ENCODE results near the gene MBD2.
A peak's percentile ranks its signal among the peaks of the same experiment; 100 is the strongest.
"Not testable (repeated sequence)": the region's sequence is repeated elsewhere in the genome, so short reads cannot be mapped to it uniquely, and the experiment has no call there.

Gene MBD2

DNA sequence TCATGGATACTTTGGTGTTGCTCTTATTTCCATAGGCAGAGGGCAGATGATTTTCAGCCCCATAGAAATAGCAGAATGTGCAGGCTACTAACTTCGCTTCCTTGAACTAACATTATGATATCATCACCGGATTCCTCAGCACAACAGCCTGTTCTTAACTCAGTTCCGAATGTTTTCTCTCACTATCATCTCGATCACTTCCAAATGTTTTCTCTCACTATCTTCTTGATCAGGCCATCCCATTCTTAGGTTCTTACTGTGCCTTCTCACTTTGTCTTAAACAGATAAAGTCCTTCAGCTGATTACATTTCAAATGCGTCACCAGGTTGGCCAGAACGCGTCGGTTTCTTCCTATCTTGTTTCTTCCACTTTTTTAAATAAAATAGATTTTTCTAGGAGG lies 11.4 kb upstream of the MBD2 start:
- DNase-seq: no peak

GRCh38 chr18:54233747-54234146 lies 9.3 kb upstream of the MBD2 start:
- DNase-seq: no peak

- DNase-seq: no peak
Observed at GRCh38 chr18:54233228-54233625, 8.8 kb upstream of the MBD2 start.

DNA sequence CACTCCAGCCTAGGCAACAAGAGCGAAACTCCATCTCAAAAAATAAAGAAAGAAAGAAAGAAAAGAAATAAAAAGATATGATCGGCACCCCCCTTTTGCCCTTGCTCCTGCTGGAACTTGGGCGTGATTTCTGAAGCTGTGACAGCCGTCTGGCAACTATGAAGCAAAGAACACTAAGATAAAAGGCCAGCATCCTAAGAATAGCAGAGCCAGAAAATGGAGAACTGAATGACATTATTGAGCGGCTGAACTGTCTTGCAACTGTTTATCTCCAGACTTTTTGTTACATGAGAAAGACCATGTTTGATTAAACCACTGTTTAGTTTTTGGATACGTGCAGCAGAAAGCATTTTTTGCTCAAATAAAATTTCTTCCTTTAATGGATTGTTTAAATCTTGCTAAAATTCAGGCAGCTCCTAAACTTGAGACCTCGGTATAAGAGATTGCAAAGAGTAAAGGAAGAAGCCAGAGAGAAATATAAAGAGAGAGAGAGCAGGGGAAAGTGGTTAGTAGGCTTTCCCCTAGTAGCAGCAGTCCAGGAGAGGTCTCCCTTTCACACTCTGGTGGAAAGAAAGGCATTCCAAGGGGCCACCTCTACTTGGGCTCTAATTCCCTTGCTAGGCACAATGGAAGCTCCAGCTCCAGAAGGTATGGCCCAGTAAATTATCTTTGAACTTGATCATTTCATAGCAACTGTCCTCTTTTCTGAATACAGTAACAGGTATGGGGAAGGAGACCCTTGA lies 8.2 kb upstream of the MBD2 start:
- DNase-seq: no peak

DNA sequence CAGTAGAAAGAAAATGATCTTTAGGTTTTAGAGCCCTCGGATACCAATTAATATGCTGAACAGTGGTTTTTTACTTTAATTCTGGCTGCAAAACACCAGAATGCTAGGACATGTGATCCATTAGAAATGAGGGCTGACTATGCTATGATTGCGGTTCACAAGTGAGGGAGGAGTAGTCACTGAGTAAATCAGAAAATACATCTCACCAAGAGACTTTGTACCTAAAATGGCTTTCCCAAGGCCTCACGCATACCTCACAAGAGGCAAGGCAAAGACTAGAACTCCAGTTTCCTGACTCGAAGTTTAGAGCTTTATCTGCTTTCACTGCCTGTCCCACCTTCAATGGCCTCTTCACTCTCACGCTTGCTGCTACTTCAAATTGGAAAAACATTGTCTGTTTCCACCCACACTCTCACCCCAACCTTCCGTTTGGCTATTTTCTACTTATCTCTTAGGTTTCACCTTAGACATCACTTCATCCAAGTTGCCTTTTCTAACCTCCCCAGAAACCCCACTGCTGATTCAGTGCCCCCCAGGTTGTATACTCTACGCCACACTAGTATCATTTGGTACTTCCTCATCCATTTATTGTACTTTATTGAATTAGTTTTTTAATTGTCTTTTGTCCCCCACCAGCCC lies 5.1 kb upstream of the MBD2 start:
- no peak for DNase-seq

DNA sequence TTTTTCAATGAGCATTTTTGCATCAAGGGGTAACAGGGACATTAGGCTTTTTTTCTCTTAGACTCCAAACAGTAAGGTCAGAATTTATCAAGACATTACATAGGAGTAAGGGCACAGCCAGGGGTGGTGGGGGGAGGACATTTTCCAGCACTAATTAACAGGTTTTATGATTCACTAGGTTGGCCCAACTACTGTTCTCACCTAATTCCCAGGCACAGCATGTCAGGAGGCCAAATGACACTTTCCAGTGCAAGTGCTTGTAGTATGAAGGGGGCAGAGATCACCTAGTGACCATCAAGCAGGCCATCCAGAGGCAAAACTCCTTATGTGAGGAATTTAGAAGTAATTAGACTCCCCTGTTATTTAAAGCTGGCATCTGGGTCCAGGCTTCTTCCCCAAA lies 3.9 kb upstream of the MBD2 start:
- DNase-seq: no peak

GRCh38 chr18:54223568-54224241 lies 764 bp downstream of the MBD2 start:
- DNase-seq: peak; percentile 16

GRCh38 chr18:54222922-54223567 lies 1.4 kb downstream of the MBD2 start:
- DNase-seq: no peak

DNA sequence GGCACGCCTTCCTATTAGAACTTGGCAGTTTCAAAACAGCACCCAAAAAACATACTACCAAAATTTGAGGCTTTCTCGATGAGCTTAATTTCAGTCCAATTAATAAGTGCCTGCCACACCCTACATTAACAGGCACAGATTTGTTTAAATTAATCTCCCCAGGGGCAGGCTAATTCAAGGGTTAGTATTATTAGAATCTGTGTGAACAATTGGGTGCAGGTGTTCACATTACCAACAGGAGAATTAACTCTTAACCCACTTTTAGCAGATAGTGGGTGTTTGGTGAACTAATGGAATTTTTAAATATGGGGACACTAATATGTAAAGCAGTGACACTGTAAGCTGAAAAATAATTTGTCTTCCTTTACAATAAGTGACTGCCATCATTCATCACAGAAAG lies 4.1 kb downstream of the MBD2 start:
- DNase-seq: no peak

DNA sequence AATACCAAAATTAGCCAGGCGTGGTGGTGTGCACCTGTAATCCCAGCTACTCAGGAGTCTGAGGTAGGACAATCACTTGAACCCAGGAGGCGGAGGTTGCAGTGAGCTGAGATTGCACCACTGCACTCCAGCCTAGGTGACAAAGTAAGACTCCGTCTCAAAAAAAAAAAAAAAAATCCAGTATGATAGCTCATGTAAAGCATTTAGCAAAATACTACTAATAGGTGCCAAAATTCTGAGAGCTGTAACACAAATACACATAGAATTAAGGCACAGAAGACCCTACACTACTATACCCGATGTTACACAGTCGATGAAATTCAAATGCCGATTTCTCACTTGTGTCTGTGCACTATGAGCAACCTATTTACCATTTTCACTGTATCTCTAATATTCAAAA lies 5.7 kb downstream of the MBD2 start:
- not testable (repeated sequence) for DNase-seq

GRCh38 chr18:54218299-54218698 lies 6.2 kb downstream of the MBD2 start:
- no peak for DNase-seq

- no peak for DNase-seq
Observed at GRCh38 chr18:54217624-54218023, 6.8 kb downstream of the MBD2 start.

GRCh38 chr18:54215069-54215468 lies 9.4 kb downstream of the MBD2 start:
- no peak for DNase-seq

- DNase-seq: no peak
Observed at GRCh38 chr18:54210463-54210862, 14.0 kb downstream of the MBD2 start.

DNA sequence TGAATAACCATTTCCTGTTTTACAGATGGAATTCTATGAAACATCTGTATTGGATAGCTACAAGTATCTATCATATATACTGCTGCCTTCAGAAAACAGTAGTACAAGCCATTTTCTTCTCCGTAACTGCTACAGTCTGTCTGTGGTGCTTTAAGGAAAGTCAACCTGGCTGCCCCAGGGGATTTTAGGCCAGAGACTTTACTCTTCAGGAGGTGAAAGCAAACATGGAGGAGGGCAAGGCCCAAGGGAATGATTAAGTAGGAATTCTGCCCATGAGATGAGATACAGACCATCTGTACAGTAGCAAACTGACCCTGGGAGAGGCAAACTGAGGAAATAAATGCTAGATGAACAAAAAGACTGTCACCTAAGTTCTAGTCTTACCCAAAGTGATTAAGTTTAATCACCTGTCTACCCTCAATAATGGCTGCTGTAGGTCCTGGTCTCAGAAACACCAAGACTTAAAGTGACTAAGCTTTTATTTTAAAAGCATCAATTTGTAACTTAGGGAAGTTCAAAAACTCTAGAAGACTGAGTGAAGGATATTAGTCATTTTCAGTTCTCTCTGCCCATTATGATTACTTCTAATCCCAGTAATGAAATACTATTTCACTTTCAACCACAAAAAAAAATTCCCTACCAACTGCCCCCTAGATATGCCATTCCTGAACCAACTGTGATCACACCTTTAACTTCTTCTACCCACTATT lies 14.8 kb downstream of the MBD2 start:
- no peak for DNase-seq

- DNase-seq: no peak
Observed at GRCh38 chr18:54206447-54206846, 18.0 kb downstream of the MBD2 start.

GRCh38 chr18:54205959-54206358 lies 18.5 kb downstream of the MBD2 start:
- no peak for DNase-seq

DNA sequence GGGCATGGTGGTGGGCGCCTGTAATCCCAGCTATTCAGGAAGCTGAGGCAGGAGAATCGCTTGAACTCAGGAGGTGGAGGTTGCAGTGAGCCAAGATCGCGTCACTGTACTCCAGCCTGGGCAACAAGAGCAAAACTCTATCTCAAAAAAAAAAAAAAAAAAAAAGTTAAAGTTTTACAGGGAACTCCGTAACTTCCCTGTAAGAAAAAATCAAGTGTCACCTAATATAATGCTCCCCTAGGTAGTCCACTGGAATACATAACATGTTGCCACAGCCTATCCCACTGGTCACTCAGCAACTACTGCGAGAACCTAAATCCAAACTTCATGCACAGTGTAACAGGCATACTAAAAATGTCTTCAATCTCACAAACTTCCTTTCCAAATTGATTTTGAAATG lies 19.0 kb downstream of the MBD2 start:
- DNase-seq: not testable (repeated sequence)

DNA sequence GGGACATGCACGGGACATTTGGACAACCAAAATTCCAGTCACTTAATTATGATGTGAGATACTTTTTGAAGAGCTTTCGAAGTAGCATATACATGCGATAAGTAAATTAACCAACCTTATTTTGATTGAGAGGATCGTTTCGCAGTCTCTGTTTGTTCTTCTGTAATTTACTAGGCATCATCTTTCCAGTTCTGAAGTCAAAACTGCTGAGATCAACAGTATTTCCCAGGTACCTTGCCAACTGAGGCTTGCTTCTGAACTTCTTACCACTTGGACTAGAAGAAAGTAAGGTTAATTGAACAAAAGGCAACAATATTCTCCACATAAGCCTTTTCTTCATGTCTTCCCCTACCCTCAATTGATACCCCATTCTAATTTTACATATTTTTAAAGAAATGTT lies 19.6 kb downstream of the MBD2 start:
- no peak for DNase-seq

DNA sequence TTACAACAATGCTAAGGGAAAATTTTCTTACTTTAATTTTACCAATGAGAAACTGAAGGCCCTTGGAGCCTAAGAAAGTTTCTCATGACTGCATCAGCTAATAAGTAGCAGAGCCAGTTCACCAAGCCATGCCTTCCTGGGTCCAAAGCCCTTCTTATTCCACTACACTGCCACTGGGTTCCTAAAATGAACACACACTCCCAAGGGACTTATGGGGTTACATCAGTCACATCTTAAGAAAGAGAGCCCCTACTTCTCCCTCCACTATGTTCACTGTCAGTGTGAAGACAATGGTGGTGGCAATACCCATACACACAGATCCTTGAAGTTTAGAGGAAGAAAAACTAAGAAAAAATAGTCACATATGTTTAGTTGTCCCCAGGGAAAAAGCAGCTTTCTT lies 20.6 kb downstream of the MBD2 start:
- DNase-seq: no peak

- no peak for DNase-seq
Observed at GRCh38 chr18:54202851-54203250, 21.6 kb downstream of the MBD2 start.

DNA sequence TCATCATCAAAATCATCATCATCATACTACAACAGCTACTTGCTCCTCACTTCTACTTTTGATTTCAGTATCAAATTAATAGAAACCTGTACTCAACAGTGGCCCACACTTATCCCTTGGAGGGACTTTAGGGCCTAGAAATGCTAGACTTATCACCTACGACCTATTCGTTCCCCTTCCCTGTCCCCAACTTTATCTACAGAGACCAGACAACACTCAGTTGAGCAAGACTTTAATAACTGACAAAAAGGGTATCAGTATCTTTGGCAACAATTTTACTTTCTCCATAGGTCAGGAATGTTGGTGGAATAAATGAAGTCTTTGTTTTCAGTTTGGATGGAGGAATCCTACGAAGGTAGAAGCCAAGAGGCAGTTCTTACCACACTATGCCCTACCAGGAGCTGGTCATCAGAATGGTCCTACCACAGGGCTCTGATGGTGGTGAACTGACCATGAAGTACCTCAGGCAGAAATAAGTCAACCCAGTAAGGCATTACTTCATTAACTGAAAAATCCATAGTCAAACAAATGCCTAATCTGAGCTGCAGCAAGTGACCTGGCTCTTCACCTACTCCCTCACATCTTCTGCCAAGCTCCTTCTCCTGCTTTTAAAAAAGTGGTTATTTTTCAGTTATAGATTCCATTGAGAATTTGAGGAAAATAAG lies 26.6 kb downstream of the MBD2 start:
- no peak for DNase-seq

DNA sequence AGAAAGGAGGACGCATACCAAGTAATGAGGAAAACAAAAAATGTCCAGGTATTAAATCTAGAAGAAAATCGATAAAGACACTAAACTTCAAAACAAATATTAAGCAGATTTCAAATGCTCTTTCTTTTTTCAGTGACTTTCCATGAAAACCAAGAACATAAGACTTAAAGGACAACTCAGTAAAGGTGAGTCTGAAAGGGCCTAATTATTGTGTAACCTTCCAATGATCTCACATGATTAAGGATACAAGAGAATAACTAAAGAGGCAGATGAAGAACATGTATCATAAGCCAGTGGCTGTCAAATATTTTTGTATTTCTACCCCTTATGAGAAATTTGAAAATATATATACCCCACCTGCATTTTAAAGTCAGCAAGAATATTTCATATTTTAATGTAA lies 30.7 kb downstream of the MBD2 start:
- DNase-seq: no peak

Data from NCI-H510A treated with DMSO at 0.1 percent for 48 hours (cell line).